SK-N-SH (cell line): ENCODE results near the gene GLG1.
"Not testable (repeated sequence)": the region's sequence is repeated elsewhere in the genome, so short reads cannot be mapped to it uniquely, and the experiment has no call there.

ENCODE experiments used
- JUND ChIP-seq: IDR thresholded peaks from 2 replicates; pipeline ENCODE4 v1.4.0; 2012
- TF ChIP-seq, protein P1 (sequence below): fragments of 200-600 bp; sonication (generic); IDR thresholded peaks from 2 replicates; pipeline ENCODE4 v1.6.1; 2017; ENCODE audit warnings: antibody characterized with exemption, mild to moderate bottlenecking, moderate library complexity

DNA sequence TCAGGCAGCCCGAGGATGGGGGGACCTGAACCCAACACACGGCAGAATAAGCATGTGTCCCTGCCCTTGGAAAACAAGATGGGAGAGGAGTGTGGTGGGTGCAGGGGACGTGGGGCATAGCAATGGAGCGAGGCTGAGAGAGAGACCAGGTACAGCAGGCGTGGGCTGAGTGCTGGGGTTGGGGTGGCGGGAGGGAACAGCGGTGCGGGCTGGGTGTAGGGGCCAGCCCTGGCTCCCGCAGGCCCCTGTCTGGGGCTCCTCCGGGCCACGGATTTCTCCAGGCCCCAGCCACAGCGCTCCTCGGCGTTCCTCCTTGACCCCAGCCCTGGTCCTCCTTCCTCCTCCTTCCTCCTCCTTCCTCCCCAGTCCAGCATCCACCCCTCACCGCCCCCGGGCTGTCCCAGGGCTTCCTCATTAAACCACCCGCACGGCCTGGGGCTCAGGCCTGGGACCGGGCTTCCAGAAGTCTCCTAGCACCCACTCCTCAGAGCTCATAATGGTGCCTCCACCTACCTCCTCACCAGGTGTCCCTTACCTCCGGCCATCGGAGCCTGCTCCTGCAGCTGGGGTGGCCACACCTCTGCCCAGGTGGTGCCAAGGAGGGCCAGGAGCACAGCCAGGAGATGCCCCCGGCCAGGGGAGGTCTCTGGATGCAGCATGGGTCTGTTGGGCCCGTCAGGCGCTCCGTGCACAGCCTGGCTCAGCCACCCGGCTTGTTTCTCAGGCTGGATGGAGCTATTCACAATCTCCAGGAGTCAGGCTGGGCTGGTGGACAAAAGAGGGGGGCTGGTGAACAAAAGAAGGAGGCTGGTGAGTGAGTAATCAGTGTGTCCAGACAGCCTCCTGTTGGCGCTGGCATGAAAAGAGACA, 186.1 kb downstream of the GLG1 start, which contains the start of gene CLEC18B:
- not testable (repeated sequence) for TF ChIP-seq JUND
- TF ChIP-seq, protein P1, sequence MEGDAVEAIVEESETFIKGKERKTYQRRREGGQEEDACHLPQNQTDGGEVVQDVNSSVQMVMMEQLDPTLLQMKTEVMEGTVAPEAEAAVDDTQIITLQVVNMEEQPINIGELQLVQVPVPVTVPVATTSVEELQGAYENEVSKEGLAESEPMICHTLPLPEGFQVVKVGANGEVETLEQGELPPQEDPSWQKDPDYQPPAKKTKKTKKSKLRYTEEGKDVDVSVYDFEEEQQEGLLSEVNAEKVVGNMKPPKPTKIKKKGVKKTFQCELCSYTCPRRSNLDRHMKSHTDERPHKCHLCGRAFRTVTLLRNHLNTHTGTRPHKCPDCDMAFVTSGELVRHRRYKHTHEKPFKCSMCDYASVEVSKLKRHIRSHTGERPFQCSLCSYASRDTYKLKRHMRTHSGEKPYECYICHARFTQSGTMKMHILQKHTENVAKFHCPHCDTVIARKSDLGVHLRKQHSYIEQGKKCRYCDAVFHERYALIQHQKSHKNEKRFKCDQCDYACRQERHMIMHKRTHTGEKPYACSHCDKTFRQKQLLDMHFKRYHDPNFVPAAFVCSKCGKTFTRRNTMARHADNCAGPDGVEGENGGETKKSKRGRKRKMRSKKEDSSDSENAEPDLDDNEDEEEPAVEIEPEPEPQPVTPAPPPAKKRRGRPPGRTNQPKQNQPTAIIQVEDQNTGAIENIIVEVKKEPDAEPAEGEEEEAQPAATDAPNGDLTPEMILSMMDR = not testable (repeated sequence)
